PC-3 (cell line): ENCODE data around the gene VGLL2.

Source experiments
- CTCF ChIP-seq: fragments of 300-600 bp; sonication (generic); conservative IDR thresholded peaks from 2 replicates; pipeline ENCODE4 v1.5.1; 2017; ENCODE audit warnings: antibody characterized with exemption, low read depth, mild to moderate bottlenecking, low read length
- EZH2 ChIP-seq: fragments of 300-600 bp; sonication (generic); IDR thresholded peaks from one replicate; pipeline ENCODE4 v1.6.1; 2017; ENCODE audit warnings: antibody characterized with exemption, mild to moderate bottlenecking, low read length; ENCODE audit not compliant: unreplicated experiment

GRCh38 chr6:117275711-117276110, 10.4 kb downstream of the VGLL2 start:
- TF ChIP-seq CTCF, result no peak
- no peak for TF ChIP-seq EZH2
